T1000 (cell line): Measurements from ENCODE around the gene HNRNPF.

Experiments used
- DNase-seq: peaks from one replicate; lab custom pipeline; 2025; ENCODE audit warnings: mixed read lengths; lab: John Stamatoyannopoulos, UW

Gene HNRNPF

GRCh38 chr10:43376828-43377423 lies 32.1 kb downstream of the HNRNPF start:
- no peak for DNase-seq

- DNase-seq, result no peak
Observed at GRCh38 chr10:43376046-43376635, 32.8 kb downstream of the HNRNPF start.

- no peak for DNase-seq
Observed at GRCh38 chr10:43375401-43376020, 33.5 kb downstream of the HNRNPF start.

GRCh38 chr10:43374194-43374593 lies 34.8 kb downstream of the HNRNPF start:
- DNase-seq, result no peak

- no peak for DNase-seq
Observed at GRCh38 chr10:43373461-43373860, 35.5 kb downstream of the HNRNPF start.

- DNase-seq, result no peak
Observed at GRCh38 chr10:43372765-43373361, 36.1 kb downstream of the HNRNPF start.

GRCh38 chr10:43371418-43371817 lies 37.6 kb downstream of the HNRNPF start, which contains the start of gene FXYD4:
FXYD4 (plus strand) TSS chr10:43371636; CDS start chr10:43373747, 2,111 bp downstream.
- DNase-seq, result no peak

- no peak for DNase-seq
Observed at GRCh38 chr10:43370671-43371215, 38.2 kb downstream of the HNRNPF start.

- no peak for DNase-seq
Observed at GRCh38 chr10:43369921-43370320, 39.1 kb downstream of the HNRNPF start.

- no peak for DNase-seq
Observed at GRCh38 chr10:43365001-43365400, 44.0 kb downstream of the HNRNPF start.

- no peak for DNase-seq
Observed at GRCh38 chr10:43362191-43362839, 46.7 kb downstream of the HNRNPF start.

GRCh38 chr10:43361547-43362190 lies 47.3 kb downstream of the HNRNPF start:
- no peak for DNase-seq

- no peak for DNase-seq
Observed at GRCh38 chr10:43360086-43360485, 48.9 kb downstream of the HNRNPF start.

- DNase-seq, result no peak
Observed at GRCh38 chr10:43355749-43356371, 53.1 kb downstream of the HNRNPF start.

GRCh38 chr10:43354879-43355380 lies 54.1 kb downstream of the HNRNPF start:
- DNase-seq, result no peak

- no peak for DNase-seq
Observed at GRCh38 chr10:43354330-43354635, 54.7 kb downstream of the HNRNPF start.

GRCh38 chr10:43353495-43354329 lies 55.3 kb downstream of the HNRNPF start:
- no peak for DNase-seq

- DNase-seq, result no peak
Observed at GRCh38 chr10:43352951-43353350, 56.0 kb downstream of the HNRNPF start.

GRCh38 chr10:43351301-43351700 lies 57.7 kb downstream of the HNRNPF start:
- DNase-seq, result no peak

GRCh38 chr10:43350686-43351085 lies 58.3 kb downstream of the HNRNPF start:
- no peak for DNase-seq
